ENCODE data around the gene SRGAP3.

GRCh38 chr3:9161811-9162210 is 87.6 kb downstream of the SRGAP3 start:
- no peak for TF ChIP-seq POLR2A (IDR thresholded peaks at IDR 0.05)
- TF ChIP-seq CTCF (IDR thresholded peaks at IDR 0.05), result no peak
- TF ChIP-seq POLR2AphosphoS5 (IDR thresholded peaks at IDR 0.05), result no peak
